Measurements from ENCODE around the gene APOLD1. TPM values are rescaled to one million over a fixed set of nuclear protein-coding genes. Genes with fewer than 3 reads are reported as not detected.
"Not testable (repeated sequence)": the region's sequence is repeated elsewhere in the genome, so short reads cannot be mapped to it uniquely, and the experiment has no call there.

APOLD1 gene
- total and polyA plus RNA-seq, 4 experiments from 2014 or later: 0.38 to 4.3 (median 1.9) TPM

- Mint-ChIP-seq H3K9me3 (no peaks in the 10 kb centered on the region), H3K36me3 (peaks cover 19 to 22% of the 10 kb centered on the region in 2 donors), H3K27ac (peak overlapping the region; percentile 1 to 87 (median 52)), H3K4me3 (peak overlapping the region in 5 of 8 donors; percentile 1 to 76 (median 24)), H3K27me3 (no peaks in the 10 kb centered on the region), H3K4me1 (peaks cover 7 to 24% (median 16%) of the 10 kb centered on the region in 4 donors)
- Histone ChIP-seq H3K4me3 (ENCODE audit: low read length in 2 of 2) (no peak overlapping the region), H3K27ac (ENCODE audit: low read depth, low read length) (no peak overlapping the region), H3K27me3 (ENCODE audit: insufficient read depth, low read length) (no peaks in the 10 kb centered on the region), H3K36me3 (ENCODE audit: insufficient read depth, low read length) (peaks cover 5% of the 10 kb centered on the region), H3K4me1 (ENCODE audit: insufficient read depth, low read length) (peaks cover 18% of the 10 kb centered on the region), H3K9me3 (ENCODE audit: control insufficient read depth in 1 of 2, low read length in 2 of 2) (no peaks in the 10 kb centered on the region)
- ChIA-PET CTCF (ENCODE audit: partially characterized antibody) (interaction anchor here (0.6 to 2.3 kb wide), 20 partner anchors 9 to 375 kb away, joined by 3 to 12 read pairs (median 4); partner anchors contain the start of gene GPRC5A), POLR2A (ENCODE audit: partially characterized antibody) (interaction anchor here (0.8 to 1.6 kb wide), 3 partner anchors 10 to 480 kb away, joined by 3 to 5 read pairs (median 4); partner anchors contain the start of genes BORCS5 and DDX47)
- peak; percentile 38 to 49 (median 47) for DNase-seq
- intact Hi-C loops (cut with micrococcal nuclease): loop anchor here (1.0 to 5.0 kb wide), 5 partner anchors 48 to 1330 kb away; partner anchors contain the start of gene GPRC5A
These were observed 51.8 kb downstream of the APOLD1 start for GRCh38 chr12:12837025-12837812.

- DNase-seq: no peak
- peak overlapping the region in 1 of 7 donors; percentile 22 for H3K27ac Mint-ChIP-seq
- peaks cover 7 to 24% (median 17%) of the 10 kb centered on the region in 4 donors for H3K4me1 Mint-ChIP-seq
- intact Hi-C loops (cut with micrococcal nuclease): loop anchor here (1.0 to 5.0 kb wide), 5 partner anchors 49 to 1330 kb away; partner anchors contain the start of gene GPRC5A
- ChIA-PET CTCF (ENCODE audit: partially characterized antibody) (interaction anchor here (0.9 to 2.3 kb wide), 9 partner anchors 10 to 145 kb away, joined by 3 to 12 read pairs (median 5); partner anchors contain the start of gene GPRC5A), POLR2A (ENCODE audit: partially characterized antibody) (no interaction called here)
- Histone ChIP-seq H3K9me3 (ENCODE audit: control insufficient read depth in 1 of 2, low read length in 2 of 2) (no peaks in the 10 kb centered on the region), H3K27me3 (ENCODE audit: insufficient read depth, low read length) (no peaks in the 10 kb centered on the region), H3K27ac (ENCODE audit: low read depth, low read length) (no peak overlapping the region), H3K4me3 (ENCODE audit: low read length in 2 of 2) (no peak overlapping the region), H3K36me3 (ENCODE audit: insufficient read depth, low read length) (no peaks in the 10 kb centered on the region), H3K4me1 (ENCODE audit: insufficient read depth, low read length) (peaks cover 18% of the 10 kb centered on the region)
- H3K27me3 Mint-ChIP-seq: no peaks in the 10 kb centered on the region
- peaks cover 13 to 17% of the 10 kb centered on the region in 2 donors for H3K36me3 Mint-ChIP-seq
- H3K4me3 Mint-ChIP-seq: no peak overlapping the region
- H3K9me3 Mint-ChIP-seq: no peaks in the 10 kb centered on the region
These were observed 52.3 kb downstream of the APOLD1 start for GRCh38 chr12:12837813-12838153.

GRCh38 chr12:12839003-12839395 lies 53.5 kb downstream of the APOLD1 start:
- intact Hi-C loops (cut with micrococcal nuclease): loop anchor here (5.0 kb wide), 2 partner anchors 143 to 1328 kb away; no protein-coding TSS in a partner anchor
- CTCF ChIA-PET (ENCODE audit: partially characterized antibody): interaction anchor here (0.9 to 1.6 kb wide), 3 partner anchors 22 to 144 kb away, joined by 3 to 4 read pairs (median 4); no protein-coding TSS in a partner anchor
- H3K27me3 Mint-ChIP-seq: no peaks in the 10 kb centered on the region
- peak overlapping the region in 3 of 8 donors; percentile 33 to 46 (median 45) for H3K4me3 Mint-ChIP-seq
- Histone ChIP-seq H3K27ac (ENCODE audit: low read depth, low read length) (no peak overlapping the region), H3K27me3 (ENCODE audit: insufficient read depth, low read length) (no peaks in the 10 kb centered on the region), H3K9me3 (ENCODE audit: control insufficient read depth in 1 of 2, low read length in 2 of 2) (no peaks in the 10 kb centered on the region), H3K4me1 (ENCODE audit: insufficient read depth, low read length) (peaks cover 18% of the 10 kb centered on the region), H3K36me3 (ENCODE audit: insufficient read depth, low read length) (no peaks in the 10 kb centered on the region), H3K4me3 (ENCODE audit: low read length in 2 of 2) (no peak overlapping the region)
- no peaks in the 10 kb centered on the region for H3K9me3 Mint-ChIP-seq
- H3K36me3 Mint-ChIP-seq: peaks cover 3 to 4% of the 10 kb centered on the region in 2 donors
- H3K4me1 Mint-ChIP-seq: peaks cover 7 to 24% (median 17%) of the 10 kb centered on the region in 4 donors
- POLR2A ChIA-PET (ENCODE audit: partially characterized antibody): no interaction called here
- DNase-seq: peak in 1 of 5 donors; percentile 22
- H3K27ac Mint-ChIP-seq: peak overlapping the region; percentile 60 to 90 (median 78)

- H3K36me3 Mint-ChIP-seq; DNase-seq; H3K4me3 ChIP-seq (ENCODE audit: low read length in 2 of 2); H3K27me3 ChIP-seq (ENCODE audit: insufficient read depth, low read length); H3K27ac ChIP-seq (ENCODE audit: low read depth, low read length); H3K36me3 ChIP-seq (ENCODE audit: insufficient read depth, low read length); POLR2A ChIA-PET (ENCODE audit: partially characterized antibody); H3K9me3 Mint-ChIP-seq; H3K27me3 Mint-ChIP-seq; H3K9me3 ChIP-seq (ENCODE audit: control insufficient read depth in 1 of 2, low read length in 2 of 2); CTCF ChIA-PET (ENCODE audit: partially characterized antibody): not testable (repeated sequence)
- intact Hi-C loops (cut with micrococcal nuclease): loop anchor here (5.0 kb wide), 2 partner anchors 143 to 1328 kb away; no protein-coding TSS in a partner anchor
- peaks cover 18% of the 10 kb centered on the region for H3K4me1 ChIP-seq (ENCODE audit: insufficient read depth, low read length)
- H3K27ac Mint-ChIP-seq: peak overlapping the region; percentile 60 to 90 (median 78)
- H3K4me3 Mint-ChIP-seq: peak overlapping the region in 2 of 8 donors; percentile 45 to 46
- peaks cover 7 to 24% (median 17%) of the 10 kb centered on the region in 4 donors for H3K4me1 Mint-ChIP-seq
These were observed 54.0 kb downstream of the APOLD1 start for GRCh38 chr12:12839439-12839838.

GRCh38 chr12:12839873-12840579 lies 54.6 kb downstream of the APOLD1 start:
- CTCF ChIA-PET (ENCODE audit: partially characterized antibody): no interaction called here
- Mint-ChIP-seq H3K27ac (peak overlapping the region in 3 of 7 donors; percentile 80 to 89 (median 83)), H3K4me1 (peaks cover 7 to 24% (median 17%) of the 10 kb centered on the region in 4 donors), H3K36me3 (peaks cover 0 to 1% of the 10 kb centered on the region in 2 donors), H3K9me3 (no peaks in the 10 kb centered on the region), H3K27me3 (no peaks in the 10 kb centered on the region), H3K4me3 (no peak overlapping the region)
- H3K36me3 ChIP-seq (ENCODE audit: insufficient read depth, low read length): no peaks in the 10 kb centered on the region
- intact Hi-C loops (cut with micrococcal nuclease): loop anchor here (5.0 kb wide), 2 partner anchors 142 to 1327 kb away; no protein-coding TSS in a partner anchor
- no peak for DNase-seq
- H3K27me3 ChIP-seq (ENCODE audit: insufficient read depth, low read length): no peaks in the 10 kb centered on the region
- no peak overlapping the region for H3K4me3 ChIP-seq (ENCODE audit: low read length in 2 of 2)
- peaks cover 18% of the 10 kb centered on the region for H3K4me1 ChIP-seq (ENCODE audit: insufficient read depth, low read length)
- POLR2A ChIA-PET (ENCODE audit: partially characterized antibody): no interaction called here
- H3K27ac ChIP-seq (ENCODE audit: low read depth, low read length): no peak overlapping the region
- no peaks in the 10 kb centered on the region for H3K9me3 ChIP-seq (ENCODE audit: control insufficient read depth in 1 of 2, low read length in 2 of 2)

- H3K36me3 Mint-ChIP-seq: peaks cover 0 to 1% of the 10 kb centered on the region in 2 donors
- no peaks in the 10 kb centered on the region for H3K27me3 Mint-ChIP-seq
- no peak overlapping the region for H3K4me3 ChIP-seq (ENCODE audit: low read length in 2 of 2)
- ChIA-PET POLR2A (ENCODE audit: partially characterized antibody) (no interaction called here), CTCF (ENCODE audit: partially characterized antibody) (no interaction called here)
- no peaks in the 10 kb centered on the region for H3K9me3 ChIP-seq (ENCODE audit: control insufficient read depth in 1 of 2, low read length in 2 of 2)
- intact Hi-C loops (cut with micrococcal nuclease): no loop called here
- H3K4me3 Mint-ChIP-seq: no peak overlapping the region
- H3K9me3 Mint-ChIP-seq: no peaks in the 10 kb centered on the region
- H3K4me1 ChIP-seq (ENCODE audit: insufficient read depth, low read length): peaks cover 18% of the 10 kb centered on the region
- H3K27ac Mint-ChIP-seq: no peak overlapping the region
- H3K27ac ChIP-seq (ENCODE audit: low read depth, low read length): no peak overlapping the region
- no peak for DNase-seq
- H3K36me3 ChIP-seq (ENCODE audit: insufficient read depth, low read length): no peaks in the 10 kb centered on the region
- no peaks in the 10 kb centered on the region for H3K27me3 ChIP-seq (ENCODE audit: insufficient read depth, low read length)
- H3K4me1 Mint-ChIP-seq: peaks cover 8 to 26% (median 18%) of the 10 kb centered on the region in 4 donors
These were observed 55.1 kb downstream of the APOLD1 start for GRCh38 chr12:12840580-12840899.

All from CD4-positive, alpha-beta memory T cell (primary cell).